ENCODE data around the gene TMEM82. TPM values are rescaled to one million over a fixed set of nuclear protein-coding genes. Genes with fewer than 3 reads are reported as not detected.

The TMEM82 gene
- total RNA-seq, 1 donor from 2014 or later, result not detected

DNA sequence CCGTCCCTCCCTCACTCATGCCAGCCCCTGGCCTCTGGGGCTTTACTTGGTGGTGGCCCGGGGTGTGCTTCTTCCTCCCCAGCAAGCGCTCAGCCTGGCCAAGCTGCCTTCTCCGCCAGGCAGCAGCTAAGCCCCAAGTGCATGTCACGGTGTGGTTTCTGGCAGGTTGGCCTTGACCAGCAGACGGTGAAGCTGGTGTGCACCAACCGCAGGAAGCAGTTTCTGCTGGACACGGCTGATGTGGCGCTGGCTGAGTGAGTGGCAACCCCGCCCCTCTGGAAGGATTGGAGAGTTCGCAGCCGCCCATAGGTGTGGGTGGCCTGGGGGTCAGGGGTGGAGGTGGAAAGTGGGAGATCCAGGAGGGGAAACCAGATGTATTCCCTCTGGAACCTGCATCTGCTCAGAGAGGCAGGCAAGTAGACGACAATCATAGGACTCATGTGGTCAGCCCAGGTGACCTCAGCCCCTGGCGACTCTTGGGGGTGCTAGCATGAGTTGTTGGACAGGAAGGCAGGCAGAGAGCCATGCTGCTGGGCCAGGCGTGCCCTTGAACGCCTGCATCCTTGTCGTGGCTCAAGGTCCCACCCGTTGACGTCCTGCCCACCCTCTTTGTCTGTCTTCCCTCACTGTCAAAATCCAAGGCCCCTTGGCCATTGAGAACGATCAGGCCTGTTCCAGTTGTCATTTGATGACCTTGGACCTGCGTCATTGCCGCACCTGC lies 13.2 kb upstream of the TMEM82 start:
- no peaks in the 10 kb centered on the region for H3K9me3 Mint-ChIP-seq (ENCODE audit: unreplicated experiment)
- peaks cover 22% of the 10 kb centered on the region for H3K36me3 Mint-ChIP-seq (ENCODE audit: unreplicated experiment)
- no peak overlapping the region for H3K27ac Mint-ChIP-seq (ENCODE audit: unreplicated experiment)
- peaks cover 6% of the 10 kb centered on the region for H3K4me1 Mint-ChIP-seq (ENCODE audit: unreplicated experiment)
- H3K27me3 Mint-ChIP-seq (ENCODE audit: unreplicated experiment), result no peaks in the 10 kb centered on the region
- TF ChIP-seq, protein P1, sequence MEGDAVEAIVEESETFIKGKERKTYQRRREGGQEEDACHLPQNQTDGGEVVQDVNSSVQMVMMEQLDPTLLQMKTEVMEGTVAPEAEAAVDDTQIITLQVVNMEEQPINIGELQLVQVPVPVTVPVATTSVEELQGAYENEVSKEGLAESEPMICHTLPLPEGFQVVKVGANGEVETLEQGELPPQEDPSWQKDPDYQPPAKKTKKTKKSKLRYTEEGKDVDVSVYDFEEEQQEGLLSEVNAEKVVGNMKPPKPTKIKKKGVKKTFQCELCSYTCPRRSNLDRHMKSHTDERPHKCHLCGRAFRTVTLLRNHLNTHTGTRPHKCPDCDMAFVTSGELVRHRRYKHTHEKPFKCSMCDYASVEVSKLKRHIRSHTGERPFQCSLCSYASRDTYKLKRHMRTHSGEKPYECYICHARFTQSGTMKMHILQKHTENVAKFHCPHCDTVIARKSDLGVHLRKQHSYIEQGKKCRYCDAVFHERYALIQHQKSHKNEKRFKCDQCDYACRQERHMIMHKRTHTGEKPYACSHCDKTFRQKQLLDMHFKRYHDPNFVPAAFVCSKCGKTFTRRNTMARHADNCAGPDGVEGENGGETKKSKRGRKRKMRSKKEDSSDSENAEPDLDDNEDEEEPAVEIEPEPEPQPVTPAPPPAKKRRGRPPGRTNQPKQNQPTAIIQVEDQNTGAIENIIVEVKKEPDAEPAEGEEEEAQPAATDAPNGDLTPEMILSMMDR (IDR thresholded peaks at IDR 0.05), result no peak
- DNase-seq (ENCODE audit: extremely low spot score, unreplicated experiment), result no peak
- no peak overlapping the region for H3K4me3 Mint-ChIP-seq (ENCODE audit: unreplicated experiment)

DNA sequence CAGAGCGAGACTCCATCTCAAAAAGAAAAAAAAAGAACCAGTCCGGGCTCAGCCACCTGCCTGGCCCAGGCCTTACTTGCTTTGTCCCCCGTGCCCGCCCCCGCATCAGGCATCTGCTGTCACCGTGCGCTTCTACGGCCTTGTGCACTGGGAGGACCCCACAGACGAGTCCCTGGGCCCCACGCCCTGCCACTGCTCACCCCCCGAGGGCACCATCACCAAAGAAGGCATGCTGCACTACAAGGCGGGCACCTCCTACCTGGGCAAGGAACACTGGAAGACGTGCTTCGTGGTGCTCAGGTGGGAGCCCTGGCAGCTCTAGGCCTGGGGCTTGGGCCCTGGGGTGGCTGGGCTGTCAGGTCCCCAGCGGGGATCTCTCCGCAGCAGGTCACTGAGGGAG lies 11.9 kb upstream of the TMEM82 start:
- Mint-ChIP-seq H3K27ac (ENCODE audit: unreplicated experiment) (no peak overlapping the region), H3K4me3 (ENCODE audit: unreplicated experiment) (no peak overlapping the region), H3K9me3 (ENCODE audit: unreplicated experiment) (no peaks in the 10 kb centered on the region), H3K27me3 (ENCODE audit: unreplicated experiment) (no peaks in the 10 kb centered on the region), H3K36me3 (ENCODE audit: unreplicated experiment) (peaks cover 22% of the 10 kb centered on the region), H3K4me1 (ENCODE audit: unreplicated experiment) (peaks cover 2% of the 10 kb centered on the region)
- TF ChIP-seq, protein P1 (IDR thresholded peaks at IDR 0.05), result no peak
- no peak for DNase-seq (ENCODE audit: extremely low spot score, unreplicated experiment)

DNA sequence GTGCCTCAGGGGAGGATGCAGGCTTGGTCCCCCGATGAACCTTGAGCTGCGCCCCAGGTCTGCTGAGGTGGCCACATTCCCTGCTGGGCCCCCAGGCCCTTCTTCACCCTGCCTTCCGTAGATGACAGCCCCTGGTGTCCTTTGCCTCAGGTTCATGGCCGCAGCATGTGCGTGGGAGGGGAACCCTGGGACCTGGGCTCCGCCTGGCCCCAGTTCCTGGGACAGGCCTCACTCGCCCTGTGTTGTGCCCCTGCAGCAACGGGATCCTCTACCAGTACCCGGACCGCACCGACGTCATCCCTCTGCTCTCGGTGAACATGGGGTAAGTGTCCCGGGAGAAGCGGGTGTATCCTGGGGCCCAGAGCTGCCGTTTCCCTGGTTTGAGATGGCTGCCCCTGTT lies 11.4 kb upstream of the TMEM82 start:
- Mint-ChIP-seq H3K9me3 (ENCODE audit: unreplicated experiment) (no peaks in the 10 kb centered on the region), H3K27ac (ENCODE audit: unreplicated experiment) (no peak overlapping the region), H3K4me3 (ENCODE audit: unreplicated experiment) (no peak overlapping the region), H3K36me3 (ENCODE audit: unreplicated experiment) (peaks cover 22% of the 10 kb centered on the region), H3K4me1 (ENCODE audit: unreplicated experiment) (peaks cover 2% of the 10 kb centered on the region), H3K27me3 (ENCODE audit: unreplicated experiment) (no peaks in the 10 kb centered on the region)
- DNase-seq (ENCODE audit: extremely low spot score, unreplicated experiment), result no peak
- TF ChIP-seq, protein P1 (IDR thresholded peaks at IDR 0.05), result no peak

DNA sequence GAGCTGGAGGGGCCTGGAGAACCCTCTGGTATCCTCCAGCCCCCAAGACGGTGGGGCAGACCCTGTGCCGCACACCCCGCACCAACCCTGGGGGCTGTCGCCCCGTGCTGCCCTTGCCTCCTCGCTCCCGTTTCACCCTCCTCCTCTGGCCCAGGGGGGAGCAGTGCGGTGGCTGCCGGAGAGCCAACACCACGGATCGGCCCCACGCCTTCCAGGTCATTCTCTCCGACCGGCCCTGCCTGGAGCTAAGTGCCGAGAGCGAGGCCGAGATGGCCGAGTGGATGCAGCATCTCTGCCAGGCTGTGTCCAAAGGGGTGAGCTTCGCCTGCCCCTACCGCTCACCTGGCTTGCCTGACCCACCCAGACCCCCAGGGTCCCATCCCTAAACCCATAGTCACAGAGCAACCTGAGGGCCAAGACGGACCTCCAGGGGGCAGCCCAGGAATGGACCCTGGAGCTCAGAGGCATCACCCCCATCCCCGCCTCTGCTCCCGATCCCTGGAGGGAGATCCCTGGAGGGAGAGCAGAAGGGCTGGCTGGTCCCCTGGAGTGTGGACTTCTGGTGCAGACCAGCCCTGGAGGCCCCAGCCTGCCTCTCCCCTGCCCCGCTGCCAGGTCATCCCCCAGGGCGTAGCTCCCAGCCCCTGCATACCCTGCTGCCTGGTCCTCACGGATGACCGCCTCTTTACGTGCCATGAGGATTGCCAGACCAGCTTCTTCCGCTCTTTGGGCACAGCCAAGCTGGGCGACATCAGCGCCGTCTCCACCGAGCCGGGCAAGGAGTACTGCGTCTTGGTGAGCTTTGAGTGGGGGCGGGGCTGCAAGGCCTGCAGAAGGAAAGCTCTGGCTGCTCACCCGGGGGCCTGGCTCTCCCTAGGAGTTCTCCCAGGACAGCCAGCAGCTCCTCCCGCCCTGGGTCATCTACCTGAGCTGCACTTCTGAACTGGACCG lies 10.3 kb upstream of the TMEM82 start:
- H3K4me1 Mint-ChIP-seq (ENCODE audit: unreplicated experiment), result peaks cover 2% of the 10 kb centered on the region
- TF ChIP-seq, protein P1 (IDR thresholded peaks at IDR 0.05), result no peak
- H3K9me3 Mint-ChIP-seq (ENCODE audit: unreplicated experiment), result no peaks in the 10 kb centered on the region
- H3K36me3 Mint-ChIP-seq (ENCODE audit: unreplicated experiment), result peaks cover 20% of the 10 kb centered on the region
- no peak overlapping the region for H3K27ac Mint-ChIP-seq (ENCODE audit: unreplicated experiment)
- DNase-seq (ENCODE audit: extremely low spot score, unreplicated experiment), result no peak
- no peak overlapping the region for H3K4me3 Mint-ChIP-seq (ENCODE audit: unreplicated experiment)
- no peaks in the 10 kb centered on the region for H3K27me3 Mint-ChIP-seq (ENCODE audit: unreplicated experiment)

DNA sequence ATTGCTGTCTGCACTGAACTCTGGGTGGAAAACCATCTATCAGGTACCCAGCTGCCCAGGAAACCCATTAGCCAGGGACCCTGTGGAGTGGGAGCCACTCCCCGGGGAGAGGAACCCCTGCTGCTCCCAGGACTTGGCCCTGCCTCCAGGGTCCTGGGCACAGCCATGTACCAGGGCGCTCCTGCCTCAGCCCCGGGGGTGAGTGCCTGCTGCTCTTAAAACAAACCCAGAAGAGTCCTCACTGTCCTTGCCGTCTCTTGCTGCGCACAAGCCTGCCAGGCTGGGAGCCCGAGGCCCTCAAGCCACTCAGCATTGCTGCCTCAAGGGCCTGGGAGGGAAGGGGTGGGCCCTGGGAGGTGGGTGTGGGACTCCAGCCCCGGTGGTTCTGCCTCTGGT lies 9.6 kb upstream of the TMEM82 start:
- no peaks in the 10 kb centered on the region for H3K27me3 Mint-ChIP-seq (ENCODE audit: unreplicated experiment)
- TF ChIP-seq, protein P1 (IDR thresholded peaks at IDR 0.05), result no peak
- peaks cover 4% of the 10 kb centered on the region for H3K4me1 Mint-ChIP-seq (ENCODE audit: unreplicated experiment)
- peaks cover 17% of the 10 kb centered on the region for H3K36me3 Mint-ChIP-seq (ENCODE audit: unreplicated experiment)
- no peak for DNase-seq (ENCODE audit: extremely low spot score, unreplicated experiment)
- no peak overlapping the region for H3K4me3 Mint-ChIP-seq (ENCODE audit: unreplicated experiment)
- no peak overlapping the region for H3K27ac Mint-ChIP-seq (ENCODE audit: unreplicated experiment)
- H3K9me3 Mint-ChIP-seq (ENCODE audit: unreplicated experiment), result no peaks in the 10 kb centered on the region
